HepG2 (cell line): ENCODE measurements around the gene ZNF786.

Source experiments
- EZH2 ChIP-seq: conservative IDR thresholded peaks from 2 replicates; pipeline ENCODE4 v1.6.1; 2012; ENCODE audit warnings: mild to moderate bottlenecking, low read depth, low read length, moderate library complexity
- MZF1 ChIP-seq: sonication (generic); formaldehyde crosslinking; IDR thresholded peaks from 2 replicates; pipeline ENCODE4 v1.8.1; 2023; ENCODE audit warnings: mild to moderate bottlenecking, missing genetic modification reagents, borderline replicate concordance
- POLR2A ChIP-seq, 2 experiments: IDR thresholded peaks; 2 replicates each; pipeline ENCODE4 v1.6.1; 2011; ENCODE audit warnings: low read depth in 2 of 2, low read length in 2 of 2, mild to moderate bottlenecking in 1 of 2, moderate library complexity in 1 of 2; ENCODE audit not compliant: insufficient read depth in 1 of 2
- TP53 ChIP-seq: sonication (generic); formaldehyde crosslinking; conservative IDR thresholded peaks from 2 replicates; pipeline ENCODE4 v1.4.0; 2020; ENCODE audit warnings: missing genetic modification reagents
- ZIK1 ChIP-seq: sonication (generic); formaldehyde crosslinking; IDR thresholded peaks from 2 replicates; pipeline ENCODE4 v1.5.0; 2020; ENCODE audit warnings: mild to moderate bottlenecking, low read depth, missing genetic modification reagents, borderline replicate concordance
- ZMYM3 ChIP-seq: sonication (generic); formaldehyde crosslinking; IDR thresholded peaks from 2 replicates; pipeline ENCODE4 v1.5.1; 2020; ENCODE audit warnings: mild to moderate bottlenecking, missing genetic modification reagents
- ZNF253 ChIP-seq: sonication (generic); formaldehyde crosslinking; IDR thresholded peaks from 2 replicates; pipeline ENCODE4 v1.8.0; 2022; ENCODE audit warnings: mild to moderate bottlenecking, missing genetic modification reagents, borderline replicate concordance
- TF ChIP-seq, protein P1 (sequence below): sonication (generic); formaldehyde crosslinking; IDR thresholded peaks from 2 replicates; pipeline ENCODE4 v1.5.0; 2020; ENCODE audit warnings: mild to moderate bottlenecking, missing genetic modification reagents, moderate library complexity
- TF ChIP-seq, protein P2 (sequence below): sonication (generic); formaldehyde crosslinking; IDR thresholded peaks from 2 replicates; pipeline ENCODE4 v1.8.0; 2022; ENCODE audit warnings: mild to moderate bottlenecking, missing genetic modification reagents, moderate library complexity
- TF ChIP-seq, protein P3 (sequence below): sonication (generic); formaldehyde crosslinking; IDR thresholded peaks from 2 replicates; pipeline ENCODE4 v1.8.1; 2023; ENCODE audit warnings: missing genetic modification reagents, inconsistent platforms, borderline replicate concordance

DNA sequence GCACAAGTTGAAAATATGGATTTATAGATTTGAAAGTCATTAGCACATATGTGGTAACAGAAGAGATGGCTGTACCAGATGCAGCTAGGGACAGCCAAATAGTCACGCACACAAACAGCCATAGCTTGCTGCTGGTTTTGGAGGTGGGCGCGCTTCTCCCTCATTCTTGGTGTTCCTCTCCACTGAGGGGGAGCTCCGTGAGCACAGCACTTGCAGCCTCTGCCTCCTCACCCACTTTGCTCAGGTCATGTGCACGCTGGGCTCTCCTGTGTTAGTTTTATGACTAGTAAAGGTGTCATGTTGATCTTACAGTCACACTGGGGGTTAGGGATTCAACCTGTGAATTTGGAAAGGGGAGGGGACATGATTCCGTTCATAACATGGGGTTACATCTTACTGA is 8.5 kb upstream of the ZNF786 start:
- TF ChIP-seq ZNF253 (CRISPR knock-in tag) (no peak), POLR2A (IDR thresholded peaks at IDR 0.05; ENCODE audit: insufficient read depth in 1 of 2, low read depth in 2 of 2, low read length in 2 of 2) (no peak), TP53 (no peak), ZMYM3 (CRISPR knock-in tag) (no peak), ZIK1 (no peak), EZH2 (no peak), MZF1 (CRISPR knock-in tag) (no peak)
- TF ChIP-seq, protein P1, sequence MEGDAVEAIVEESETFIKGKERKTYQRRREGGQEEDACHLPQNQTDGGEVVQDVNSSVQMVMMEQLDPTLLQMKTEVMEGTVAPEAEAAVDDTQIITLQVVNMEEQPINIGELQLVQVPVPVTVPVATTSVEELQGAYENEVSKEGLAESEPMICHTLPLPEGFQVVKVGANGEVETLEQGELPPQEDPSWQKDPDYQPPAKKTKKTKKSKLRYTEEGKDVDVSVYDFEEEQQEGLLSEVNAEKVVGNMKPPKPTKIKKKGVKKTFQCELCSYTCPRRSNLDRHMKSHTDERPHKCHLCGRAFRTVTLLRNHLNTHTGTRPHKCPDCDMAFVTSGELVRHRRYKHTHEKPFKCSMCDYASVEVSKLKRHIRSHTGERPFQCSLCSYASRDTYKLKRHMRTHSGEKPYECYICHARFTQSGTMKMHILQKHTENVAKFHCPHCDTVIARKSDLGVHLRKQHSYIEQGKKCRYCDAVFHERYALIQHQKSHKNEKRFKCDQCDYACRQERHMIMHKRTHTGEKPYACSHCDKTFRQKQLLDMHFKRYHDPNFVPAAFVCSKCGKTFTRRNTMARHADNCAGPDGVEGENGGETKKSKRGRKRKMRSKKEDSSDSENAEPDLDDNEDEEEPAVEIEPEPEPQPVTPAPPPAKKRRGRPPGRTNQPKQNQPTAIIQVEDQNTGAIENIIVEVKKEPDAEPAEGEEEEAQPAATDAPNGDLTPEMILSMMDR (CRISPR knock-in tag), result no peak
- TF ChIP-seq, protein P2, sequence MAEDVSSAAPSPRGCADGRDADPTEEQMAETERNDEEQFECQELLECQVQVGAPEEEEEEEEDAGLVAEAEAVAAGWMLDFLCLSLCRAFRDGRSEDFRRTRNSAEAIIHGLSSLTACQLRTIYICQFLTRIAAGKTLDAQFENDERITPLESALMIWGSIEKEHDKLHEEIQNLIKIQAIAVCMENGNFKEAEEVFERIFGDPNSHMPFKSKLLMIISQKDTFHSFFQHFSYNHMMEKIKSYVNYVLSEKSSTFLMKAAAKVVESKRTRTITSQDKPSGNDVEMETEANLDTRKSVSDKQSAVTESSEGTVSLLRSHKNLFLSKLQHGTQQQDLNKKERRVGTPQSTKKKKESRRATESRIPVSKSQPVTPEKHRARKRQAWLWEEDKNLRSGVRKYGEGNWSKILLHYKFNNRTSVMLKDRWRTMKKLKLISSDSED, result no peak
- TF ChIP-seq, protein P3, sequence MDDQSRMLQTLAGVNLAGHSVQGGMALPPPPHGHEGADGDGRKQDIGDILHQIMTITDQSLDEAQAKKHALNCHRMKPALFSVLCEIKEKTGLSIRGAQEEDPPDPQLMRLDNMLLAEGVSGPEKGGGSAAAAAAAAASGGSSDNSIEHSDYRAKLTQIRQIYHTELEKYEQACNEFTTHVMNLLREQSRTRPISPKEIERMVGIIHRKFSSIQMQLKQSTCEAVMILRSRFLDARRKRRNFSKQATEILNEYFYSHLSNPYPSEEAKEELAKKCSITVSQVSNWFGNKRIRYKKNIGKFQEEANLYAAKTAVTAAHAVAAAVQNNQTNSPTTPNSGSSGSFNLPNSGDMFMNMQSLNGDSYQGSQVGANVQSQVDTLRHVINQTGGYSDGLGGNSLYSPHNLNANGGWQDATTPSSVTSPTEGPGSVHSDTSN, result no peak
